Measurements from ENCODE around the gene A2M.

The A2M gene

GRCh38 chr12:9122091-9122609 lies 6.4 kb upstream of the A2M start:
- DNase-seq (ENCODE audit: low read depth in 1 of 2, low spot score in 1 of 2) = no peak

DNA sequence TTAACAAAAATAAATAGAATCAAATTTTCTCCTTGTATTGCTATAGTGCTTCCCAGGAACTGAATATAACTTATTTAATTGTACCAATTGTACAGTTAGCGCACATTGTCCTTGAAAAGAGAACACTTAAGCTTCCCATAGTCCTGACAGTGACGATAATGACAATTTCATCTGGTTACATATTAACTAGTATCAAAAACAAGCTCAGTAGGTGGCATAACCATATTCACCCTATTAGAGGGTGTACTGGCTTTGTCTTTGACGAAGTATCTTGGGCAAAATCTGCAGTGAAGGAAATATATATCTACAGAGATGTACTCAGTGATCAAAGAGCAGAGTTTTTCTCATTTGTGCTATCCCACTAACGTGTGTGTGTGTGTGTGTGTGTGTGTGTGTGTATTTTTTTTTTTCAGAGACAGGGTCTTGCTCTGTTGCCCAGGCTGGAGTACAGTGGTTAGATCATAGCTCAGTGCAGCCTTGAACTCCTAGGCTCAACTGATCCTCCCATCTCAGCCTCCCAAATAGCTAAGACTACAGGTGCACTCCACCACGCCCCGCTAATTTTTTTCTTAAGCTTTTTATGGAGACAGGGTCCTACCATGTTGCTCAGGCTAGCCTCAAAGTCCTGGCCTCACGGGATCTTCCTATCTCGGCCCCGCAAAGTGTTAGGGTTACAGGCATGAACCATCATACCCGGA lies 4.9 kb upstream of the A2M start:
- DNase-seq (ENCODE audit: low read depth in 1 of 2, low spot score in 1 of 2) = no peak

GRCh38 chr12:9118158-9118557 lies 2.4 kb upstream of the A2M start:
- no peak for DNase-seq (ENCODE audit: low read depth in 1 of 2, low spot score in 1 of 2)

DNA sequence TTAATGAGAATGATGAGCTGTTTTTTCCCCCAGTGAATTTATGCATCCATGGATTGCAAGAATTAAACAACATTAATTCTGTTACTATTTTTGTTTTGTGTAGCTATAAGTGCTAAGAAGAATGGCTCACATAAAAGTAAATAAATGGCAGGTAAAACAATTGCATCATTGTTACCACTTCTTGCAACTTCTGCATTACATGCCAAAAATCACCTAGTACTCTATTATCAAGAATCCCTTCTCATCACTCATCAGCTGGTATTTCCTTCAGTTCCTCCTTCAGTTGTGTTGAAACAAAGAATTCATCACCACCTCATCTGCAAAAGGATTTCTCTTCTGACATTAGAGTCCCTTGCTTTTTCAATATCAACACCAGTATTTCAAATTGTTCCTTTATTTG lies 773 bp downstream of the A2M start:
- no peak for DNase-seq (ENCODE audit: low read depth in 1 of 2, low spot score in 1 of 2)

GRCh38 chr12:9113987-9114309 lies 1.8 kb downstream of the A2M start:
- no peak for DNase-seq (ENCODE audit: low read depth in 1 of 2, low spot score in 1 of 2)

DNA sequence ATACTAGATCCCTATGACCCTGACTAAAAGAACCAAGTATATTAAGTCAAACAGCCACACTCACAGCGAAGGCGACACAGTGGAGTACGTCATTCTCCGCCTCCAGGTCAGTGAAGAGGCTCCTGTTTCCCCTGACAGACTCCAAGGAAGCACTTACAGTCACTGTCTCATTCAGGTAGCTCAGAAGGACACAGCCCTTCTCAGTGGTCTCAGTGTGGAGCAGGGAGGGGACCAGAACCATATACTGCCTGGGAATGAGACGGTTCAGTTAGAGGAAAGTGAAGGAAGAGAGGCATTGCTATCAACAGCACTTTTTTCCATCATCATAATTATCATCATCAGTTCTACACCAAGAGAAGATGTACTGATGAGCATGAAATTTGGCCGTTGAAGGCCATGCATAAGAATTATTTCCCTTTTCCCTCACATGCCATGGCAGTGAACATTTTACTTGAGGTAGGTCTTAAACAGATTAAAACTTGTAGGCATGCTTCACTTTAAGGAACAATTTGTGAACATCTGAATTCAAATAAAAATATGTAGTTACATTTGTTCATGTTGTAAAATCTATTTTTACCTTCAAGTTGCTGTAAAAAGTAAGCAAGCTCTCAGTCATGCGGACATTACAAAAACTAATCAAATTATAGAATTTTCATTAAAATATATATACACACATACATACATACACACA lies 2.3 kb downstream of the A2M start:
- DNase-seq (ENCODE audit: low read depth in 1 of 2, low spot score in 1 of 2) = no peak

GRCh38 chr12:9112076-9112853 lies 3.5 kb downstream of the A2M start:
- no peak for DNase-seq (ENCODE audit: low read depth in 1 of 2, low spot score in 1 of 2)

DNA sequence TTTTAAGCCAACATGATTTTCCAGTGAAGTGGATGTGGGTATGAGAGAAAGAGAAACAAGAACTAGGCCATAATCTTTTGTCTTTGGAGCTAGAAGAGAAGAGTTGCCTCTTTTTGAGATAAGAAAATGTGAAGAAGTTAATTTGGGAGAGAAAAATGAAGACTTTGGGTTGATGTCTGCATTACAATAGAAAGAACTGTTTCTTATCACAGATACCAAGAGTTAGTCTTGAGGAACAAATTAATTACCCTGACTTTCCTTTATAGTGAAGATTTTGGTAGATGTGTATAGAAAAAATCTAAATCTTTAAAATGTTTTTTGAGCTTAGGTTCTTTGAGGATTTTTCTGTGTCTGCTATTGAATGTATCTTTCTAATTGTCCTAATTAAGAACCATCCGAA lies 4.2 kb downstream of the A2M start:
- no peak for DNase-seq (ENCODE audit: low read depth in 1 of 2, low spot score in 1 of 2)

DNA sequence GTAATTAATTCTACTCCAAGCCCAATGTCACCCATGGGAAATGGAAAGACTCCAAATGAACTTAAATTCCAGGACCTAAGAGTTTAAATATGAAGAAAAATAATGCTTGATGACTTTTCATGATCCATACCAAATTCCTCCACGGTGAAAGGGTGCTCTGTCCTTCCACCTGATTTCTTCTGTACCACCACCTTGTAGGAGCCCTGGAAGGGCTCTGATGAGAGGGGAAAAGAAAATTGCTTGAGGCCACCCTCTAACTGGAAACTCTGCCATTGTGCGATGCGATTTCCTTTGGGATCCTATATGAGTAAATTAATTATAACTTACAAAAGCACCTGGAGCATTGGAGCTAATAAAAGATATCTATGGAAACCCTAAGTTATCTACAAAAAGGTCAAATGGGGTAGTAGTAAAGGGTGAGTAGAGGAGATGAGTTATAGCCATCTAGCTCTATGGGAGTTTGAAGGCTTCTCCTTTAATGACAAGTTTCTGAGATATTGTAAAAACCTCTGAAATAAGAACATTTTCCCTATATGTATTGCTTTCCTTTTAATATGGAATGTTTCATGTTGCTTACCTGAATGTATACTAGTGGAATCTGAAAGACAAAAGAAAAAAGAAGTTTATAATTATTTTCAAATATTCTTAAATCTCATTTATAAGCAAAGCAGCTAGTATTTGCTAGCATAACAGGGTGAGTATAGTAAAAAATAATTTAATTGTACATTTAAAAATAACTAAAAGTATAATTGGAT lies 5.8 kb downstream of the A2M start:
- DNase-seq (ENCODE audit: low read depth in 1 of 2, low spot score in 1 of 2) = no peak

DNA sequence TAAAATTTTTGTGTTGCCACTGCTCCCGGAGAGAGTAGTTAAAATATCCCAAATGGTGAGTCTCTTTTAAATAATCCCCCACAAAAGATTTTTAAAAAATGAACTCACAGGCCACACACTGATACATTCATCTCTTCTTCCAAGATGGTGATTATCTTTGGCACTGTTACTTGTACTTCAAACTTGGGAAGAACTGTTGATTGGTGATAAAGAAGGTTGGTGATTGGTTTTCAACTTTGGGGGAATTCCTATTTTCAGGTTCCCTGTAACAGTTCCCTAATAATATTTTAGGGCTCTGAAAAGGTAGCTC lies 6.6 kb downstream of the A2M start:
- DNase-seq (ENCODE audit: low read depth in 1 of 2, low spot score in 1 of 2) = no peak

- DNase-seq (ENCODE audit: low read depth in 1 of 2, low spot score in 1 of 2) = no peak
These were observed 7.1 kb downstream of the A2M start for GRCh38 chr12:9108504-9109212.

DNA sequence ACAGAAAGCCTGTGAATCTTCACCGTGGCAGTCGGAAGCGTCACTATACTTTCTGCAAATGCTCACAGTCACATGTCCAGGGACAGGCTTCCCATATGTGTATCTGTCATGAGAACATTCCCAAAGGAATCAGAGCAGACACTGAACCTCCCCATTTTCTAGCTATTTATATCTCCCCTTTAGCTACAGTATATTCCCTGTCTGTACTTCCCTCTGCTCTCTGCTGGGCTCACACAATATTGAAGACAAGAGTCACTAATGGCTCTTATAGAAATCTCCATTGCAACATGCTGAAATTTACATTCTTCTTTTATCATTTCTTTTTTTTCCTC lies 8.2 kb downstream of the A2M start:
- DNase-seq (ENCODE audit: low read depth in 1 of 2, low spot score in 1 of 2) = no peak

DNA sequence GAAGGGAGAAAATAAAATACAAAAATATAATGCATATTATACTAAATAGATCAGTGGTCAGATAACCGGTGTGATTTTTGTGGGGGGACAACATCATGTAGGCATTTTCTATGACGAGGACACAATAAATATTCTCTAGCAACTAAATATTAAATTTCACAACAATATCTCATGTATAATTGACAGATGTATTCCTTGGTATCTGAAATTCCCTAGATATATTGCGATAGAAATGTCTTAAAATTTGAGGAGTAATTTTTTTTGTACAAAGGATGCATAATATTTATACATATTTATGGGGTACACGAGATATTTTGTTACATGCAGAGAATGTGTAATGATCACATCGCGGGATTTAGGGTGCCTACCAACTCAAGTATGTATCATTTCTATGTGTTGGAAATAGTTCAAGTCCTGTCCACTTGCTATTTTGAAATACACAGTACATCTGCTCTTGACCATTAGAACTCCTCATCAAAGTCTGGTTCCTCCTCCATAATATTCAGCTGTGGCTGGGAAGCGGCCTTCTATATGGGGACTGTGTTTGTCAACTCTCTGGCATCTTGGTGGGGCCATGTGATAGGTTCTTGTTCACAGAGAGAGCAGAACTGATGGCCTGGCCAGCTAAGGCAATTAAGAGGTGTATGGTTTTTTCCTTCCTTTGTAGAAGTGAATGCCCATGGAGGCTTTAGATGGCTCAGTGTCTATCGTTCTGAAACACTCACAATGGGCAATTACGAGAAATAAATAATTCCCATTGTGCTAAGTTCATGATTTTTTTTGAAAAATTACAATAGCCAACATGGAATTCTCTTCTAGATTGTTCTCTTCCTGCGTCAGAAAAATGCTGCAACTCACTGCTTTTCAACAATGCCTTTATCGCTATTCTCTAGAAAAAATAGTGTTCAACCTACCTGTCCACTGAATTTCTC lies 8.8 kb downstream of the A2M start:
- no peak for DNase-seq (ENCODE audit: low read depth in 1 of 2, low spot score in 1 of 2)

GRCh38 chr12:9106067-9106466 lies 9.7 kb downstream of the A2M start:
- DNase-seq (ENCODE audit: low read depth in 1 of 2, low spot score in 1 of 2) = no peak

- DNase-seq (ENCODE audit: low read depth in 1 of 2, low spot score in 1 of 2) = no peak
These were observed 10.8 kb downstream of the A2M start for GRCh38 chr12:9104767-9105423.

DNA sequence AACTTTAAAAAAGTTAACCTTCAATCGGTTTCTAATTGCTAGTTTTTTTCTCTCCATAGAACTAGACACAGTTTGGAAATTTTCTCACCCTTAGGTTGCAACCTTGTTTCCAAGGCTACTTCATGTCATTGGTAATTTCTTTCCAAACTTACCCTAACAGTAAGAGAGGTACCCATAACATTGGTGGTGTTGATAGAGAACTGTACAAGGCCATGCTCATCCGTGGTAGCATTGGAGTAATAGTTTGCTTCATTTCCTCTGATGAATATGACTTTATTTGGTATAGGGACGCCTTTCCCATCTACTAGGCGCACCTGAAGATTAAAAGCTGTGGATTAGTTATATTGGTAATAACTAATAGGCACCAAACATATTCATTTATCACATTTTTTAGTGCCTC lies 11.6 kb downstream of the A2M start:
- no peak for DNase-seq (ENCODE audit: low read depth in 1 of 2, low spot score in 1 of 2)

DNA sequence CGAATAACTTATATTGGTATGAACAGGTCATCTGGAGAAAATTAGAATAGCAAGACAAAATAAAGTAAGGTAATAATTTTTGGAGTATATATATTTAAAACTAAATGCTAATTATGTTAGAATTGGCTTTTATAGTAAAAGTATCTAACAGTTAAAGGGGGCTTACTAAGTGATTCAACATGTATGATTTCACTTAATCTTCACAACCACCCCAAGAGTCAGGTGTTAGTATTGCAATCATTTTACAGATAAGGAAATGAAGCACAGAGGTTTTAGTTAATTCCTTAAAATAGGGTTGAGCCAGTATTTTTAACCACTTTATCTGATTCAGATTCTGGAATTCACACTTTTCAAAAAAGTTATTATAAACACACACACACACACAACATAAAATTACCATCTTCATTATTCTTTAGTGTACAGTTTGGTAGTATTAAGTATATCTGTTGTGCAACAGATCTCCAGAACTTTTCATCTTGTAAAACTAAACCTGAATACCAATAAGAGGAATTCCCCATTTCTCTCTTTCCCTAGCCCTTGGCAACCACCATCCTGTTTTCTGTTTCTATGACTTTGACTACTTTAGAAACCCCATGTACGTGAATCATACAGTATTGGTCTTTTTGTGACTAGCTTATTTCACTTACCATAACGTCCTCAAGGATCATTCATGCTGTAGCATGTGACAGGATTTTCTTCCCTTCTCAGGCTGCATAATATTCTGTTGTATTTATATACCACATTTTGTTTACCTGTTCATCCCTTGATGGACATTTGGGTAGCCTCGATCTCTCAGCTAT lies 12.5 kb downstream of the A2M start:
- DNase-seq (ENCODE audit: low read depth in 1 of 2, low spot score in 1 of 2) = no peak

GRCh38 chr12:9101018-9101687 lies 14.6 kb downstream of the A2M start:
- no peak for DNase-seq (ENCODE audit: low read depth in 1 of 2, low spot score in 1 of 2)
